Urinary bladder (tissue), 4 donors: Measurements from ENCODE around the gene RGL3. TPM values are rescaled to one million over a fixed set of nuclear protein-coding genes. Genes with fewer than 3 reads are reported as not detected.
A peak's percentile ranks its signal among the peaks of the same experiment; 100 is the strongest.
"Not testable (repeated sequence)": the region's sequence is repeated elsewhere in the genome, so short reads cannot be mapped to it uniquely, and the experiment has no call there.

ENCODE experiments used
- DNase-seq: peaks from one replicate; pipeline ENCODE4 v3.0.0-alpha.2; 2015; ENCODE audit errors: extremely low spot score
- H3K27ac ChIP-seq: one replicate; pipeline ENCODE4 v1.5.1; 2013; ENCODE audit warnings: low read depth, mild to moderate bottlenecking, moderate library complexity
- H3K36me3 ChIP-seq: one replicate; pipeline ENCODE4 v1.6.1; 2013; ENCODE audit warnings: mild to moderate bottlenecking, moderate library complexity; ENCODE audit not compliant: insufficient read depth
- H3K4me1 ChIP-seq: one replicate; pipeline ENCODE4 v1.6.1; 2013; ENCODE audit warnings: mild to moderate bottlenecking, moderate library complexity; ENCODE audit not compliant: insufficient read depth
- H3K4me3 ChIP-seq: one replicate; pipeline ENCODE4 v1.5.1; 2013; ENCODE audit warnings: low read depth, low read length
- WGBS: extraction: QIAGEN DNeasy Blood & Tissue Kit; methylation state at CpG from one replicate; pipeline ENCODE4 v1.1.7; 2013; 5-methylcytosine and 5-hydroxymethylcytosine counted together
- polyA plus RNA-seq: library from polyadenylated mRNA; stranded (reverse); fragments of 200-250 nt; gene quantifications from one replicate; pipeline ENCODE4 v1.2.3, GENCODE V29; 2013
- total RNA-seq: library from RNA; depleted of rRNA; stranded (reverse); fragments of >200 nt; gene quantifications from one replicate; pipeline ENCODE4 v1.2.3, GENCODE V29; 2014
- donor health status: healthy with polysubstance abuse.
- donor health status: healthy.

RGL3 gene
- total and polyA plus RNA-seq, 2 donors, result 2.5 to 6.5 TPM

GRCh38 chr19:11397089-11397610 is 22.0 kb downstream of the RGL3 start:
- WGBS, result 88% methylated on average over 22 of the region's 22 CpGs
- no peaks in the 10 kb centered on the region for H3K36me3 ChIP-seq
- H3K4me3 ChIP-seq, result no peak overlapping the region
- no peaks in the 10 kb centered on the region for H3K4me1 ChIP-seq
- H3K27ac ChIP-seq, result no peak overlapping the region
- no peak for DNase-seq

- Histone ChIP-seq H3K4me1 (no peaks in the 10 kb centered on the region), H3K36me3 (no peaks in the 10 kb centered on the region), H3K27ac (no peak overlapping the region), H3K4me3 (no peak overlapping the region)
- WGBS, result 72% methylated on average over 4 of the region's 4 CpGs
- no peak for DNase-seq
Measured at GRCh38 chr19:11390933-11391680, 28.0 kb downstream of the RGL3 start.

GRCh38 chr19:11390359-11390758 is 28.8 kb downstream of the RGL3 start:
- no peak for DNase-seq
- H3K27ac ChIP-seq, result no peak overlapping the region
- WGBS, result 90% methylated on average over 2 of the region's 2 CpGs
- no peak overlapping the region for H3K4me3 ChIP-seq
- H3K4me1 ChIP-seq, result no peaks in the 10 kb centered on the region
- no peaks in the 10 kb centered on the region for H3K36me3 ChIP-seq

- 76% methylated on average over 19 of the region's 19 CpGs for WGBS
- no peaks in the 10 kb centered on the region for H3K36me3 ChIP-seq
- DNase-seq, result no peak
- H3K27ac ChIP-seq, result no peak overlapping the region
- H3K4me1 ChIP-seq, result no peaks in the 10 kb centered on the region
- H3K4me3 ChIP-seq, result no peak overlapping the region
Measured at GRCh38 chr19:11387162-11388034, 31.7 kb downstream of the RGL3 start.

- no peak overlapping the region for H3K4me3 ChIP-seq
- no peaks in the 10 kb centered on the region for H3K4me1 ChIP-seq
- DNase-seq, result no peak
- 82% methylated on average over 5 of the region's 5 CpGs for WGBS
- H3K36me3 ChIP-seq, result no peaks in the 10 kb centered on the region
- no peak overlapping the region for H3K27ac ChIP-seq
Measured at GRCh38 chr19:11384778-11385129, 34.4 kb downstream of the RGL3 start.

GRCh38 chr19:11383706-11384048 is 35.4 kb downstream of the RGL3 start:
- WGBS, result under 1% methylated on average over 9 of the region's 9 CpGs
- no peaks in the 10 kb centered on the region for H3K36me3 ChIP-seq
- H3K4me1 ChIP-seq, result no peaks in the 10 kb centered on the region
- no peak overlapping the region for H3K27ac ChIP-seq
- H3K4me3 ChIP-seq, result peak overlapping the region; percentile 1
- DNase-seq, result no peak

GRCh38 chr19:11382898-11383705 is 36.0 kb downstream of the RGL3 start:
- Histone ChIP-seq H3K36me3 (no peaks in the 10 kb centered on the region), H3K27ac (no peak overlapping the region), H3K4me1 (no peaks in the 10 kb centered on the region), H3K4me3 (peak overlapping the region; percentile 1)
- WGBS, result under 1% methylated on average over 65 of the region's 65 CpGs
- no peak for DNase-seq

- peak; percentile 94 for DNase-seq
- WGBS, result under 1% methylated on average over 54 of the region's 54 CpGs
- H3K4me3 ChIP-seq, result peak overlapping the region; percentile 46
- peaks cover 2% of the 10 kb centered on the region for H3K4me1 ChIP-seq
- H3K27ac ChIP-seq, result peak overlapping the region; percentile 72
- H3K36me3 ChIP-seq, result no peaks in the 10 kb centered on the region
Measured at GRCh38 chr19:11380653-11381537, 38.2 kb downstream of the RGL3 start.

GRCh38 chr19:11379857-11380350 is 39.2 kb downstream of the RGL3 start:
- WGBS, result 92% methylated on average over 7 of the region's 7 CpGs
- Histone ChIP-seq H3K4me1 (peaks cover 2% of the 10 kb centered on the region), H3K27ac (no peak overlapping the region), H3K36me3 (no peaks in the 10 kb centered on the region), H3K4me3 (no peak overlapping the region)
- no peak for DNase-seq

- DNase-seq, H3K4me3 ChIP-seq, H3K36me3 ChIP-seq, H3K4me1 ChIP-seq, H3K27ac ChIP-seq: not testable (repeated sequence)
- 88% methylated on average over 14 of the region's 14 CpGs for WGBS
Measured at GRCh38 chr19:11379269-11379845, 39.8 kb downstream of the RGL3 start.

- no peak overlapping the region for H3K27ac ChIP-seq
- no peak for DNase-seq
- peaks cover 2% of the 10 kb centered on the region for H3K4me1 ChIP-seq
- no peak overlapping the region for H3K4me3 ChIP-seq
- WGBS, result 44% methylated on average over 8 of the region's 8 CpGs
- no peaks in the 10 kb centered on the region for H3K36me3 ChIP-seq
Measured at GRCh38 chr19:11378319-11379189, 40.6 kb downstream of the RGL3 start.

- Histone ChIP-seq H3K27ac (no peak overlapping the region), H3K36me3 (no peaks in the 10 kb centered on the region), H3K4me1 (peaks cover 2% of the 10 kb centered on the region), H3K4me3 (no peak overlapping the region)
- DNase-seq, result no peak
- 94% methylated on average over 3 of the region's 3 CpGs for WGBS
Measured at GRCh38 chr19:11377756-11378155, 41.4 kb downstream of the RGL3 start.
